GM12873 (cell line): ENCODE measurements around the gene CLTCL1.

Experiments
- TF ChIP-seq, protein P1 (sequence below): IDR thresholded peaks from 2 replicates; pipeline ENCODE4 v1.5.1; 2012; ENCODE audit warnings: low read depth, mild to moderate bottlenecking, moderate library complexity, low read length, control low read depth; ENCODE audit not compliant: insufficient read depth; ENCODE audit errors: missing control alignments

Gene CLTCL1

DNA sequence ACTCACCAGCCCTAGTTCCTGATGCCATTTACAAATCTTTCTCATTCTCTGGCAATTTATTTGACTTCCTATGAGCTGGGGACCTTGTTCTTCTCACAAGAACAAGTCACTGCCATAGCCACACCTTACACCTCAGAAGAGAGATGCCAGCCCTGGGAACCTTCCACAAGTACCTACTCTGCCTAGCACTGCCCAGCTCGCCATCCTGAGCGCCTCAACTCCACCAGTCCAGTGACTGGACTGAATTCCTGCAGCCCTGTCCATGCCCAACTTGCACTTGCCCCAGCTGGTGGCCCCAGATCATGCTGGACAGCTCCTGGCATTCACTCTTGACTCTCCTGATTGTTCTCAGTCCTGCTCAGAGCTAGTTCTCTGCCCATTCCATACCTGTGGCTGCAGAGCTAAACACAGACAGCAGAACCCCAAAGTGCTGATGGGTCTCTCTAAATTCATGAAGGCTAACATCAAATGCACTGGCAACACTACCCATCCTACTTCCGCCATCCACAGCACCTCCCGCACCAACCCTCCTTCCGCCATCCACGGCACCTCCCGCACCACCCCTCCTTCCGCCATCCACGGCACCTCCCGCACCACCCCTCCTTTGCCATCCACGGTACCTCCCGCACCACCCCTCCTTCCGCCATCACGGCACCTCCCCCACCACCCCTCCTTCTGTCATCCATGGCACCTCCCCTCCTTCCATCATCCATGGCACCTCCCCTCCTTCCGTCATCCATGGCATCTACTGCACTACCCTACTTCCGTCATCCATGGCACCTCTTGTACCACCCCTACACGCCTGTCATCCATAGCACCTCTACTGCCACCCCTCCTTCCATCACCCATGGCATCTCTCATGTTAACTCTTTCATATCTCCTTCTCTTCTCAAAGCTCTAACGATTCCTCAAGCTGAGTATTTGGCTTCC is 89.4 kb downstream of the CLTCL1 start:
- TF ChIP-seq, protein P1, sequence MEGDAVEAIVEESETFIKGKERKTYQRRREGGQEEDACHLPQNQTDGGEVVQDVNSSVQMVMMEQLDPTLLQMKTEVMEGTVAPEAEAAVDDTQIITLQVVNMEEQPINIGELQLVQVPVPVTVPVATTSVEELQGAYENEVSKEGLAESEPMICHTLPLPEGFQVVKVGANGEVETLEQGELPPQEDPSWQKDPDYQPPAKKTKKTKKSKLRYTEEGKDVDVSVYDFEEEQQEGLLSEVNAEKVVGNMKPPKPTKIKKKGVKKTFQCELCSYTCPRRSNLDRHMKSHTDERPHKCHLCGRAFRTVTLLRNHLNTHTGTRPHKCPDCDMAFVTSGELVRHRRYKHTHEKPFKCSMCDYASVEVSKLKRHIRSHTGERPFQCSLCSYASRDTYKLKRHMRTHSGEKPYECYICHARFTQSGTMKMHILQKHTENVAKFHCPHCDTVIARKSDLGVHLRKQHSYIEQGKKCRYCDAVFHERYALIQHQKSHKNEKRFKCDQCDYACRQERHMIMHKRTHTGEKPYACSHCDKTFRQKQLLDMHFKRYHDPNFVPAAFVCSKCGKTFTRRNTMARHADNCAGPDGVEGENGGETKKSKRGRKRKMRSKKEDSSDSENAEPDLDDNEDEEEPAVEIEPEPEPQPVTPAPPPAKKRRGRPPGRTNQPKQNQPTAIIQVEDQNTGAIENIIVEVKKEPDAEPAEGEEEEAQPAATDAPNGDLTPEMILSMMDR = no peak

DNA sequence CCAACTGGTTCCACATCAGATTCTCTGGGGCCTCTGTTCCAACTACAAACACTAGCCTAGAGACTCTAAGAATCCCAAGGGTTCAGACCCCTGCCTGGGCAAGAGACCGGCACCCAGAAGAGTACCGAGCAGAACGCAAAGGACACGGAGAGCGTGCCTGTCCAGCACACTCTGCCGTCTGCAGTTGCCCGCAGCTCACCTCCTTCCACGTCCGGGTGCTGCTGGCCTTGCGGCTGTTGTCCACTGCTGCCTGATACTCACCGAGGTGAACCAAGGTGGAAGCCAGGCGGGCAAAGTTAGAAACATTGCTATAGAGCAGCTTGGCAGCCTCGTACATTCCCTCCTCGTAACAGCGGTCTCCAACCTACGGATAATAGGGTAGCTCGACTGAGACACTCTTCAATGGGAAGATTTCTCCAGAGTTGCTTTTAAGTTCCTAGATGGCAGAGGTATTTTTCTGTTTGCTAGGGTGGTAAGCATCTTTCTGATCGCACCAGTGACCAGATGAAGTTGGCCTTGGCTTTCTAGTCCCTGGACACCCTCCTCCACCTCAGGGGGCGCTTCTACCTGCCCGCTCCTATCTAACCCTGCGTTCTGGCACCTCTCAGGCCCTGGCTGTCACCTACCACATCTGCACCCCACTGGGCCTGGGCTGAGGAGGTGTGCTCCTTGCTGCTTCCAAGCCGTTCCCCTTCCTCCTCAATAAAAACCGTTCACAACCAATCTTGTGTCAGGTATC is 90.2 kb downstream of the CLTCL1 start:
- TF ChIP-seq, protein P1 = no peak

DNA sequence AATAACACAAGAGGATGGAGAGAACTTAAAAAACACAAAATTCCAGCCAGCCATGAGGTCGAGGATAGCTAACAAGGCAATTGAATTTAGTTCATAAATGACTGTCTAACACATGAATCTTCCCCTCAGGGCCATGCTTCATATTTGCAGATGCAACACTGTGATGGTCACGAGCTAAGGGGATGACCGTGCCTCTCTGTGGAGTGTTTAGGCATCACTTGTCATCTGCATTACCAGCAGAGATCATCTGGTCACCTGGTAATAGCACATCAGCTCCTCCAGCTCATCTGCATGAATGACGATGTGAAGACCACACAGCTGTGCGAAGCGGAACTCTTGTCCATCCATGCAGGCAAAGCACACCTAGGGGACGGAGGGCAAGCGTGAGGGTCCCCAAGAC is 92.0 kb downstream of the CLTCL1 start:
- TF ChIP-seq, protein P1 = no peak

DNA sequence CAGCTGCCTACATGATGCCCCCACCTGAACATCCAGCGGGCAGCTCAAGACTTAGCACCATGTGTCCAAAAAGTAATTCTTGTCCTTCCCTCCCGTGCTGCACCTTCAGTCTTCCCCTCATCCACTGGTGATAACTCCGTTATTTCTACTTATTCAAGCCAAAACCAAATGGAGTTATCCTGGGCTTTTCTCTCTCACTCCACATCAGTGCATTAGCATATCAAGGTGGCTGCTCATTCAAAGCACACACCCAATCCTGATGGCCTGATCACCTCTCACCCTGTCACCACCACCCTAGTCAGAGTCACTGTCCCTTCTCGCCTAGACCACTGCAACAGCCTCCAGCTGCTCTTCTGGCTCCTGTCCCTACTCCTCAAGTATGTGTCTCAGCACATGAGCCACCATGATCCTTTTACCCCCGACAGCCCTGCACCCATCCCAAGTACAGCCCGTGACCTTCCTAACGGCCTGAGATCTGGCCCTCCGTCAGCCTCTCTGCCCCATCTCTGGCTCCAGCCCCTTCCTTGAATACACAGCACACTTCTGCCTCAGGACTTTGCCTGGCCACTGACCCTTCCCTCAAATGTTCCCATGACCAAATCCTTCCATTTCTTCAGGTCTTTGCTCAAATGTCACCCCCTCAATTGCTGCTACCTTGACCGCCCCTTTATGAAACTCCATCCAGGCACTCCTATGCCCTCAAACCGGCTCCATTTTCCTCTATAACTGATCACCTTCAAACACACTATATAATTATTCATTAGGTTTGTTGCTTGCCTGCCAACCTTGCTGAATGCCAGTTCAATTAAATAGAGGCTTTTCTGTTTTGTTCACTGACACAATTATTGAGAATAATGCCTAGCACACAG is 93.3 kb downstream of the CLTCL1 start:
- TF ChIP-seq, protein P1 = no peak

DNA sequence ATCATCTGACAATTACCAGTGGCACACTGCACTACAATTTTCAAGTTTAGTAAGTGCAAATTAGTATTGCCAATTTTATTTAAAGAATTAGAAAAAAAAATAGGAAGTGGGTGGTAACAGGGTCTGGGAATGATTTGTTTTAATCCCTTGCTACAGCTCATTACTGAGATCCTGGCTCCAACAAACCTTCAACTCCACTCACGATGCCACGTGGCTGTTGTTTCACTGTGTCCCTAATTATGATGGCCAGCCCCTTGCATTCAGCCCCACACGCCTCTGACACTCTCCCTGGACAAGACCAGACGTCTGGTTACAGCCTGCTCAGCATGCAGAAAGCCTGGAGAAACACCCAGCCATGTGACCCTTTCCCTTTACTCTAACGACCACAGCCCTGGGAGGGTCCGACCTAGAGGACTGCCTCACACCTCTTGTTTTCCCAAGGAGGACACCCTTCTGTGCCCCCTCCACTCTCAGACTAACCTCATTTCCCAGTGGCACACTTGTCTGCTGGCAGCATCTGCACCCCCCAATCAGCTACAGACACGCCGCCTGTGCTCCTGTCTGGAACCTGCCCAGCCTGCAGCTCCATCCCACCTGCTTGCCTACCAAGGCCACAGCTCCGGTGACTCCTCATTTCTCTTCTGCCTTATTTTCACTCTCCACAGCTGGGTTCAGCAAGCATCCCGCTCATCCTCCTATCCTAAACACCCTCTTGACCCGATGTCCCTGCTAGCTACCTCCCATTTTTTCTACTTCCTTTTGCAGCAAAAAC is 94.5 kb downstream of the CLTCL1 start:
- TF ChIP-seq, protein P1 = no peak

DNA sequence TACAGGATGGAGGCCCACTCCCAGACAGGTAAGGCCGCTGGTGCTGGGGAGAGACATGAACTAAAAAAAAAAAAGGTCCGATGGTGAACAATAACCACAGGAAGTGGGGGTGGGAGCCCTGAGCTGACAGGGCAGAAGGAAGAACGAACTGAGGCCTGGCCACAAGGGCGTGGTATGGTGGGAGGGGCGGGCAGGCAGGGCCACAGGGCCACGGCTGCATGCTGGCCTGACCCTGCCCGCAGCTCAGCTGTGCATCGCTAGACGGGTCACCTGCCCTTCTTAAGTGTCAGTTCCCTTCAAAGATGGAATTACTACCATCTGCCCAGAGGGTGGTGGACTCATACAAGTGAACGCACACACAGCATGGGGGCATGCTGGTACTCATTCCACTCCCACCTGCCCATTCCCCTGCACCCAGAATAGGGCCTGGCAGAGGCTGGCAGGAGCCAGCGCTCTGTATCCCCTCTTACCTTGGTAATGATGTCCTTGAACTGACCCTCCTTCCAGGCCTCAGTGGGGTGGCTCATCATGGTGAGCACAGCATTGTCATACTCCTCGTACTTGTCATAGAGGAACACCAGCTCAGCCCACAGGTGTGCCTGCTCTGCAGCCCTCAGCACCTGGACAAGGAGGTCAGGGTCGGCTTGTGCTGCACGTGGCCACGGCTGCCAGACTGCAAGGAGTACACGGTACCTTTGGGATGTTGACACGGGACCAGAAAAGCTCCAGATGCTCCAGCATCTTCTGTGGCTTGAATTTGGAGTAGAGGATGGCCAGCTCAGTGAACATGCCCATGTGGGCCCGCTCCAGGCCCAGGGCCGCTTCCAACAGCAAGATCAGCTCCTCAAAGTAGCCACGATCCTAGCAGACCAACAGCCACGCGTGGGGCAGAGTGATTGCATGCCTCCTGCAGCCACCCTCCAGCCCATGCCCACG is 95.5 kb downstream of the CLTCL1 start:
- TF ChIP-seq, protein P1 = no peak
